ENCODE data around the gene ROBO2.

- TF ChIP-seq CTCF (IDR thresholded peaks at IDR 0.05 in 2 of 3, conservative IDR thresholded peaks at IDR 0.05 in 1 of 3; ENCODE audit: control insufficient read depth in 2 of 3, extremely low read depth in 1 of 3, insufficient read depth in 1 of 3, low read depth in 3 of 3, low read length in 3 of 3) (peak in 1 of 3 experiments; percentile 18; a peak in 2 of 6 replicates), POLR2AphosphoS5 (IDR thresholded peaks at IDR 0.05; ENCODE audit: low read length) (no peak), FOXM1 (IDR thresholded peaks at IDR 0.05; ENCODE audit: low read depth, low read length) (no peak), NR2C2 (IDR thresholded peaks at IDR 0.05; ENCODE audit: borderline replicate concordance, control insufficient read depth, insufficient read length, low read depth) (no peak), CREM (IDR thresholded peaks at IDR 0.05; ENCODE audit: low read depth) (no peak), STAT3 (IDR thresholded peaks at IDR 0.05; ENCODE audit: low read depth, low read length) (no peak), PAX5 (IDR thresholded peaks at IDR 0.05; ENCODE audit: borderline replicate concordance, low read depth, low read length) (no peak), NKRF (conservative IDR thresholded peaks at IDR 0.05) (no peak), CHD1 (IDR thresholded peaks at IDR 0.05; ENCODE audit: low read depth, low read length) (no peak)
Observed at GRCh38 chr3:77348244-77348855, 308.5 kb downstream of the ROBO2 start.

Data from GM12878 (cell line).